Stimulated activated naive CD8-positive, alpha-beta T cell treated with anti-CD3 and anti-CD28 coated beads, Interleukin-15, amount 100 ng/mL, for 72 hours (primary cell): ENCODE data around the gene SDHA.
A peak's percentile ranks its signal among the peaks of the same experiment; 100 is the strongest.
"Not testable (repeated sequence)": the region's sequence is repeated elsewhere in the genome, so short reads cannot be mapped to it uniquely, and the experiment has no call there.

Experiments used
- ATAC-seq: fragments of 150-1000 bp; cut with Tn5 transposase; 2 replicates; pipeline ENCODE4 v1.10.0; 2021; ENCODE audit warnings: mild to moderate bottlenecking, moderate library complexity
- DNase-seq, 2 donors: peaks; one replicate each; pipeline ENCODE4 v3.0.0; 2021 to 2022
- H3K27ac Mint-ChIP-seq, 2 donors: one replicate each; pipeline ENCODE4 v1.8.0; 2022; ENCODE audit warnings: mild to moderate bottlenecking in 2 of 2, mixed read lengths in 2 of 2, moderate library complexity in 2 of 2
- H3K27me3 Mint-ChIP-seq: one replicate; pipeline ENCODE4 v1.8.0; 2022; ENCODE audit warnings: mixed read lengths
- H3K4me1 Mint-ChIP-seq: one replicate; pipeline ENCODE4 v1.8.0; 2022; ENCODE audit warnings: mild to moderate bottlenecking, mixed read lengths
- H3K4me3 Mint-ChIP-seq, 2 donors: one replicate each; pipeline ENCODE4 v1.8.0; 2022; ENCODE audit warnings: mild to moderate bottlenecking in 2 of 2, mixed read lengths in 2 of 2, moderate library complexity in 1 of 2
- H3K9me3 Mint-ChIP-seq, 2 donors: one replicate each; pipeline ENCODE4 v1.8.0; 2022; ENCODE audit warnings: mixed read lengths in 2 of 2

SDHA gene

DNA sequence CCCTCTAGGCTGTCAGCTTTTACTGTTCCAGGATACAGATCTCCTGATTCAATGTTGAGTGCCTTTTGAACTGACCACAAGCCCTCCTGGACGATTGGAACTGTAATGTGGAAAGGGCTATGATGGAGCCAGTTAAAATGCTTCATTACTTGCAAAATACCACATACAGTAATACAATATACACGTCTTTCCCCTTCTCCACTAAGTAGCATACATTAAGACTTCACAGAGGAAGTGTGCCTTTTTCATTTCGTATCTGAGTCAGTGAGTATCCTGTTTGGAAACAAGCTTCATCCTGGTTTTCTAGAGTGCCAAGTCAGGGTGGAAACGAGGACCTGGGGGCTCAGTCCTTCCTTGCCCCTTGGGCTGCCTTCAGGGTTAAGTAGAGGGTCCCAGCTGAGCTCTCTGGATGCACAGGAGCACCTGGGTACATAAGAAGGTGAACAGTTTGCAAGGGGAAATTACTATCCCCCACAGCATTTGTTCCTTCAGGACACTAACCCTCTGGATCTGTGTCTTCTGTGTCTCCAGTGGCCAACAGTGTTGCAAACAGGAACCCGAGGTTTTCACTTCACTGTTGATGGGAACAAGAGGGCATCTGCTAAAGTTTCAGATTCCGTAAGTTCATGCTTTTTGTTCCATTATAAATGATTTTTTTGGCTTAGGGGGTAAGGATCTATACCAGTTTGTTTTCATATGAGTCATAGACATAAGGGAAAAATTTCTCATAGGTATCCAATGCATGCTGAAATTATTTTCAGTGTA is 5.0 kb downstream of the SDHA start:
- Mint-ChIP-seq H3K4me1 (peaks cover 46% of the 10 kb centered on the region), H3K27ac (peak overlapping the region in 1 of 2 donors; percentile 60), H3K4me3 (peak overlapping the region; percentile 31 to 60)
- not testable (repeated sequence) for H3K27me3 Mint-ChIP-seq, ATAC-seq, H3K9me3 Mint-ChIP-seq, DNase-seq

DNA sequence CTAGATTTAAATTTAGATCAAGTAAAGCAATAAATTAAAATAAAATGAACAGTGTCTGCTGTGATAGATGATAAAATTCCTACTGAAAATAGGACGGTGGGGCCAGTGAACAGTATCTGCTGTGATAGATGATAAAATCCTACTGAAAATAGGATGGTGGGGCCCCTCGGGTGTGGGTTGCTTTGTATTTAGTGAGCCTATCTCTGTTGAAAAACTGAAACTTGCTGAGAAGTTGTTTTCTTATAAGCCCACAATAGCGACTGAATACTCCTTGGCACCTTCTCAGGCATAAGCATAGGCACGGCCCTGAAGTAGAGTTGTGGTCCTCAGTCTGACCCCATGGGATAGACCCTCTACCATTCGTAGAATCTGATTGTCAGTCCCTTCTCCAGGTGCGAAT is 5.7 kb downstream of the SDHA start:
- no peak for ATAC-seq
- no peak overlapping the region for H3K4me3 Mint-ChIP-seq
- no peak overlapping the region for H3K27ac Mint-ChIP-seq
- H3K9me3 Mint-ChIP-seq: no peaks in the 10 kb centered on the region
- DNase-seq: no peak
- peaks cover 46% of the 10 kb centered on the region for H3K4me1 Mint-ChIP-seq
- H3K27me3 Mint-ChIP-seq: no peaks in the 10 kb centered on the region

DNA sequence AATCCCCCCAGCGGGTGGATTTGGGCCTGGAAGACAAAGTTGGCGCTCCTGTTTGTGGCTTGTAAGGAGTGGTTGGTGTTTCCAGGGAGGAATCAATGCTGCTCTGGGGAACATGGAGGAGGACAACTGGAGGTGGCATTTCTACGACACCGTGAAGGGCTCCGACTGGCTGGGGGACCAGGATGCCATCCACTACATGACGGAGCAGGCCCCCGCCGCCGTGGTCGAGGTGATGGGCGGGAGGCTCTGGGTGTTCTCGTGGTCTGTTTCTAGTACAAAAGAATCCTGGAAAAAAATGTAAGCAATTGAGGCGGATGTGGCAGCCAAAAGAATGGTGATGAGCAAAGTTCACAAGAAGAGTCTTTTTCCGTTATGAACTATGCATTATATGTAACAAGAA is 7.2 kb downstream of the SDHA start:
- peaks cover 44% of the 10 kb centered on the region for H3K4me1 Mint-ChIP-seq
- ATAC-seq (no peak), DNase-seq (no peak)
- H3K27ac Mint-ChIP-seq: no peak overlapping the region
- H3K4me3 Mint-ChIP-seq: no peak overlapping the region
- H3K9me3 Mint-ChIP-seq: no peaks in the 10 kb centered on the region
- no peaks in the 10 kb centered on the region for H3K27me3 Mint-ChIP-seq

DNA sequence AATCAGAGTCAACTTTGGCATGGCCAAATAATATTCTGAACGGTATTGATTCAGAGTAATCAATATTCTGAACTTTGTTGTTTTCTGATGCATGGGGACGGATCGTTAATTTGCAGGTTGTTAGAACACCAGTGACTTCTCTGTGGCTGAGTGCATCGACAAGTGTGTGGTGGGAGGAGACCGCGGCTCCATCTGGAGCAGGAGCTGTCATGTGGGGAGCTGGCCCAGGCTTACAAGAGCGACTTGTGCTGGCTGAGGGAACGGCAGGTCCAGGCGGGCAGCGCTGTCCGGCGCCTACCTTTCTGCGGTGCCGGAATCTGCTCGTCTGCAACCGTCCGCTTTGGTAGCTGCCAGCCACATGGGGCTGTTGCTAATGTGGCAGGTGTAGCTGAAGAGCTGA is 9.3 kb downstream of the SDHA start:
- Mint-ChIP-seq H3K4me1 (peaks cover 24% of the 10 kb centered on the region), H3K27ac (peak overlapping the region in 1 of 2 donors; percentile 7)
- not testable (repeated sequence) for ATAC-seq, DNase-seq, H3K9me3 Mint-ChIP-seq, H3K27me3 Mint-ChIP-seq, H3K4me3 Mint-ChIP-seq

DNA sequence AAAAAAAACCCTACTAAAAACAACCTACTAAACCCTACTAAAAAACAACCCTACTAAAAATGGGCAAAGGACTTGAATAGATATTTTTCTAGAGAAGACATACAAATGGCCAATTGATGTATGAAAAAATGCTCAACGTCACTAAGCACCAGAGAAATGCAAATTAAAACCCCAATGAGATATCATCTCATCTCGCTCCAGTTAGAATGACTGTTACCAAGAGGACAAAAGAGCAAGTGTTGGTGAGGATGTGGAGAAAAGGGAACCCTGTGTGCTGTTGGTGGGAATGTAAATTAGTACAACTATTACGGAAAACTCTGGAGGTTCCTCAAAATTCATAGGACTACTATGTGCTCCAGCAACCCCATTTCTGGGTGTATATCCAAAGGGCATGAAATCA is 10.8 kb downstream of the SDHA start:
- DNase-seq (no peak), ATAC-seq (no peak)
- no peaks in the 10 kb centered on the region for H3K9me3 Mint-ChIP-seq
- H3K4me3 Mint-ChIP-seq: no peak overlapping the region
- no peaks in the 10 kb centered on the region for H3K27me3 Mint-ChIP-seq
- peaks cover 11% of the 10 kb centered on the region for H3K4me1 Mint-ChIP-seq
- H3K27ac Mint-ChIP-seq: no peak overlapping the region

DNA sequence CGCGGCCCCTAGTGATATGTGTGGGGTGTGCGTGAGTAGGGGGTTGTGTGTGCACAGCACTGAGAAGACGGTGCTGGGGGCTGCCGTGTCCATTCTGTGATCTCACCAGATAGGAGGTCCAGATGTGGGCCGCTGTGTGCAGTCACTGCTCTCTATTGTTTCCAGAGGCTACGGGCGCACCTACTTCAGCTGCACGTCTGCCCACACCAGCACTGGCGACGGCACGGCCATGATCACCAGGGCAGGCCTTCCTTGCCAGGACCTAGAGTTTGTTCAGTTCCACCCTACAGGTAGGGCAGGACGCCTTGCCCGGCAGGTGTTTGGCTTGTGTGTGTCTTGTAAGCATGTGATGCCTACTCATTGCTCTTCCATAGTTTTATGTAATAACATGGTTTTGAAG is 12.6 kb downstream of the SDHA start:
- no peak overlapping the region for H3K27ac Mint-ChIP-seq
- ATAC-seq (no peak), DNase-seq (no peak)
- H3K9me3 Mint-ChIP-seq: no peaks in the 10 kb centered on the region
- no peak overlapping the region for H3K4me3 Mint-ChIP-seq
- H3K4me1 Mint-ChIP-seq: no peaks in the 10 kb centered on the region
- H3K27me3 Mint-ChIP-seq: no peaks in the 10 kb centered on the region

DNA sequence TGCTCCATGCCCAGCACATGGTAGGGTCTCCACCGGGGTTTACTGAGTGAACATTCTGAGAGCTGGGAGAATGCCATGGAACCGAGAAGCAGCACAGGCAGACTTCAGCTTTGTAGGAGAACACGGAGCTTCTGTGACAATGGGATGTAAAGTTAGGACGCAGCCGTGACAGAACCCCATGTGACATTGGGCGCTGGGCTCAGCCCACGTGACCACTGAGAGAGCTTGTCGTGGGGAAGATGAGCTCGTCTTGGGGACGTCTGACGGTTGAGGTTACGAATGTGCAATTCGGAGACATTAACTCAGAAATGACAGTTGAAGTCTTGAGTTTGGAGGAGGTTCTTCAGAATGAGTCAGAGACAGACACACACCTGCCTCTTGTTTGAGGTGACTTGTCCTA is 13.5 kb downstream of the SDHA start:
- H3K4me3 Mint-ChIP-seq: no peak overlapping the region
- DNase-seq: no peak
- H3K4me1 Mint-ChIP-seq: no peaks in the 10 kb centered on the region
- H3K27ac Mint-ChIP-seq: peak overlapping the region in 1 of 2 donors; percentile 60
- no peak for ATAC-seq
- H3K9me3 Mint-ChIP-seq: no peaks in the 10 kb centered on the region
- no peaks in the 10 kb centered on the region for H3K27me3 Mint-ChIP-seq

DNA sequence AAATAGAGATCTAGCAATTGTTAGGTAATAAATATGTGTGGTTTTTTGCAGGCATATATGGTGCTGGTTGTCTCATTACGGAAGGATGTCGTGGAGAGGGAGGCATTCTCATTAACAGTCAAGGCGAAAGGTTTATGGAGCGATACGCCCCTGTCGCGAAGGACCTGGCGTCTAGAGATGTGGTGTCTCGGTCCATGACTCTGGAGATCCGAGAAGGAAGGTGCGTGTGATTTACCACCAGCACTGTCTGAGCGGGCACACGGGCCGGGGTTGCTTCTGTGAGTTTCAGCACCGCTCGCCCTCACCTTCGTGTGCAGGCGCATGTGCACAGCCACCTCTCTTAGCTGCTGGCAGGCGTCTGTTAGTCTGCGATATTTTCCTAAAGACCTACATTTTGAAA is 15.3 kb downstream of the SDHA start:
- not testable (repeated sequence) for H3K27ac Mint-ChIP-seq, H3K4me1 Mint-ChIP-seq

DNA sequence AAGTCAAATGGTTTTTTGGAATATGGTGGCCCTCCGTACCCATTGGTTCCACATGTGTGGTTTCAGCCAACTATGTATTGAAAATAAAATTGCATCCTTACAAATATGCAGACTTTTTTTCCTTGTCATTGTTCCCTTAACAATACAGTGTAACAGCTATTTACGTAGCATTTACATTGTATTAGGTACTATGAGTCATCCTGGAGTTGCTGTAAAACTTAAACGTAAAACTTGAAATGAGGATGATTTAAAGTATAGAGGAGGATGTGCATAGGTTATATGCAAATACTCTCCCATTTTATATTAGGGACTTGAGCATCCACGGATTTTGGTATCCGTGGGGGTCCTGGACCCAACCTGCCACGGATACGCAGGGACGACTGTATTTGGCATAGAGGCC is 16.3 kb downstream of the SDHA start:
- no peak for DNase-seq
- H3K27ac Mint-ChIP-seq: no peak overlapping the region
- H3K27me3 Mint-ChIP-seq: no peaks in the 10 kb centered on the region
- ATAC-seq: no peak
- no peaks in the 10 kb centered on the region for H3K4me1 Mint-ChIP-seq
- H3K4me3 Mint-ChIP-seq: no peak overlapping the region
- H3K9me3 Mint-ChIP-seq: no peaks in the 10 kb centered on the region

More for the DNA sequence above, 15.3 kb downstream of the SDHA start:
- H3K9me3 Mint-ChIP-seq, DNase-seq, ATAC-seq, H3K27me3 Mint-ChIP-seq, H3K4me3 Mint-ChIP-seq: not testable (repeated sequence)

DNA sequence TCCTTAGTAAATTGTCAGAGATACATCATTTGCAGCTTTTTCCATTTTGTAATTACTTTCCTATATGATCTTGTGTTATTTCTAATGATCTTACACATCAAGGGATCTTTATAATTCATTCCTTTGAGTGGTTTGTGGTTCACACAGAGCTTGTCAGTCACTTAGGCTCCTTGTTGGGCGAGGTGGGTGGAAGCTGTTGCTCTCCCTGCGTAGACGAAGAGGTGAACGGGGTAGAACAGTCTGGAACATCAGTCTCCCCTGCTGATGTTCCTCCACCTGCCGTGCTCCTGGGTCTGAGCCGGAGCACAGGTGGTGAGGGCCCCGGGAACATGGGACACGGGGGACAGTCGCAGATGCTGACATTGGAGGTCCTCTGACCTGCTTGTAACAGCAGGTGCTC is 17.4 kb downstream of the SDHA start:
- H3K4me3 Mint-ChIP-seq, H3K27me3 Mint-ChIP-seq, H3K4me1 Mint-ChIP-seq, H3K9me3 Mint-ChIP-seq, DNase-seq, H3K27ac Mint-ChIP-seq, ATAC-seq: not testable (repeated sequence)

DNA sequence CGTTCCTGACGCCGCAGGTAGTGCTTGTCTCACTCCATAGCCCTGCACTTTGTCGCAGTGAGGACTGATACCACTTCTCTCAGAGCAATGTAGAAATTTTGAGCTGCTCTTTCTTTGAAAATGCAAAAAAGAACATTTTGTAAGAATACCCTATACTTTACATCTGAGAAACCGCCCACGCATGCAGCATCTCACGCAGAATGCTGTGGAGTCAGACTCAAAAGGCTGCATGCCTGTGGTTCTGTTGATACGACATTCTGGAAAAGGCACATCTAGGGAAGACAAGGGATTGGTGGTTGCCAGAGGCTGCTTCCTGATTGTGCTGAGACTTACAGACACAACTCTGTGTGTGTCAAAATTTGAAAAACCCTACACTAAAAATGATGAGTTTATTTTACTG is 19.8 kb downstream of the SDHA start:
- H3K27me3 Mint-ChIP-seq, ATAC-seq, DNase-seq, H3K27ac Mint-ChIP-seq, H3K9me3 Mint-ChIP-seq, H3K4me1 Mint-ChIP-seq, H3K4me3 Mint-ChIP-seq: not testable (repeated sequence)

DNA sequence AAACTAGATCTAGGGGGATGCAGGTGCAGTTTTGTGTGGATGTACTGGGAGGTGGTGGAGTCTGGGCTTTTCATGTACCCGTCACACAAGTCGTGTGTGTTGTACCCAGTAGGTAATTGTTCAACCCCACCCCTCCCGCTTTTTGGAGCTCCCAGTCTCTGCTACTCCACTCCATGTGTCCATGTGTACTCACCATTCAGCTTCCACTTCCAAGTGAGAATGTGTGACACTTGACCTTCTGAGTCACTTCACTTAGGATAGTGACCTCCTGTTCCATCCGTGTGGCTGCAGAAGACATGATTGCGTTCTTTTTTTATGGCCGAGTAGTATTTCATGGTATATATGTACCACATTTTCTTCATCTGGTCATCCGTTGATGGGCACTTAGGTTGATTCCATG is 22.4 kb downstream of the SDHA start:
- H3K4me3 Mint-ChIP-seq, H3K9me3 Mint-ChIP-seq, H3K27me3 Mint-ChIP-seq, ATAC-seq, DNase-seq, H3K27ac Mint-ChIP-seq: not testable (repeated sequence)
- H3K4me1 Mint-ChIP-seq: peaks cover 25% of the 10 kb centered on the region

DNA sequence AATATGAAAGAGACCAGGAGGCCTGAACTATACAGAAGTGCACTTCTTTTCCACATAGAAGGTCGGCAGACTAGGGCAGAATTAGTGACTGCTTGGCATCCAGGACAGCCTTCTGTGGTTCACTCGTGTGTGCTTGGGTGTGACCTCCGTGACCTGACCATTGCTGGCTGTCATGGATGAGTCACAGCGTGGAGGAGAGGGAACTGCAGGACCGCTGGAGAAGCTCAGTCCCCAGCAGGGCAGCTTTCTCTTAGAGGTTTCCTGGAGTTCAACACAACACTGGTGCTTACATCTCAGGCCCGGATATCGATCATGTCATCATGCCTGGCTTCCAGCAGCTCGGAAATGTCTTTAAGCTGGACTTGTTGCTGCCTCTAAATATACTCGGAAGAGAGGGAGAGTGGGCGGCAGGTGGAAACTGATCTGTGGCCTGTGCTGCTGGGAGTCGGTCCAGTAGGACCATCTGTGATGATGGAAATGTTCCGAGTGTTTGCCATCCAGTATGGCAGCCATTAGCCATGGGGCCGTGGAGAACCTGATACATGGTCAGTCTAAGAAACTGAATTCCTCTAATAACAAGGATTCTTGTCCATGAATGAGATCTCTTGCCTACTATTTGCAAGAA is 23.0 kb downstream of the SDHA start:
- ATAC-seq, H3K27me3 Mint-ChIP-seq, H3K4me3 Mint-ChIP-seq, DNase-seq, H3K9me3 Mint-ChIP-seq, H3K27ac Mint-ChIP-seq: not testable (repeated sequence)
- H3K4me1 Mint-ChIP-seq: peaks cover 25% of the 10 kb centered on the region

DNA sequence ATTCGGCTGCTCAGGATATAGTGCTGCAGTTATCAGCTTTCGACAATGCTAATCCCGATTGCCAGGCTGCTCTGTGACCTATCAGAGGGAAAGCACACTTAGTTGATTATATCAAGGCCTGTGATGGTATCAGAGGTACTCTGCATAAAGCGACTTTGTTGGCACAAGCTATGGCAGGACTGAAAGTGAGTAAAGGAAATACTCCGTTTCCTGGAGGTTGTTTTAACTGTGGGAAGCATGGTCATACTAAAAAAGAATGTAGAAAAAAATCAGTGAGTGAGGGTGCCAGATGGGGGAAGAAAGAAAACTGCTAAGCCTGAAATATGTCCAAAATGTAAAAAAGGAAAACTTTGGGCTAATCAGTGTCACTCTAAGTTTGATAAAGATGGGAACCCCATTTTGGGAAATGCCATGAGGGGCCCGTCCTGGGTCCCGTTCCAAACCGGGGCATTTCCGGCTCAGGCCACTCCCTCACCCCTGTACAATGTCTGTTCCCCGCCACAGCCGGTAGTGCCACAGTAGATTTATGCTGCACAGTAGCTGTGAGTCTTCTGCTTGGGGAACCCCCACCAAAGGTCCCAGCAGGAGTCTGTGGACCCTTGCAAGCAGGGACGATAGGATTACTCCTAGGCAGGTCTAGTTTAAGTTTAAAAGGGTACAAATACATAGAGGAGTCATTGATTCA is 25.7 kb downstream of the SDHA start:
- not testable (repeated sequence) for ATAC-seq, H3K9me3 Mint-ChIP-seq, H3K27me3 Mint-ChIP-seq
- Mint-ChIP-seq H3K4me1 (peaks cover 25% of the 10 kb centered on the region), H3K4me3 (peak overlapping the region; percentile 55 to 68), H3K27ac (peak overlapping the region in 1 of 2 donors; percentile 84)
- peak; percentile 12 to 30 for DNase-seq

DNA sequence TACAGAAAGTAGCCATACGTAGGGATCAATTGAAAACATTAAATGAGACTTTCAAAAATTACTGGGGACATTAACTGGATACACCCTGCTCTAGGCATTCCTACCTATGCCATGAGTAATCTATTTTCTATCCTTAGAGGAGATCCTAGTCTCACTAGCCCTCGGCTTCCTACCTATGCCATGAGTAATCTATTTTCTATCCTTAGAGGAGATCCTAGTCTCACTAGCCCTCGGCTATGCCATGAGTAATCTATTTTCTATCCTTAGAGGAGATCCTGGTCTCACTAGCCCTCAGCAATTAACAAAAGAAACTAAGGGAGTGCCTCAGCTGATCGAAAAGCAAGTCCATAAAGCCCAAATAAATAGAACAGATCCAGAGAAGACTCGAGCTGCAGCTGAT is 27.6 kb downstream of the SDHA start:
- H3K4me3 Mint-ChIP-seq, ATAC-seq, H3K9me3 Mint-ChIP-seq, H3K27me3 Mint-ChIP-seq, DNase-seq, H3K27ac Mint-ChIP-seq: not testable (repeated sequence)
- H3K4me1 Mint-ChIP-seq: peaks cover 25% of the 10 kb centered on the region

DNA sequence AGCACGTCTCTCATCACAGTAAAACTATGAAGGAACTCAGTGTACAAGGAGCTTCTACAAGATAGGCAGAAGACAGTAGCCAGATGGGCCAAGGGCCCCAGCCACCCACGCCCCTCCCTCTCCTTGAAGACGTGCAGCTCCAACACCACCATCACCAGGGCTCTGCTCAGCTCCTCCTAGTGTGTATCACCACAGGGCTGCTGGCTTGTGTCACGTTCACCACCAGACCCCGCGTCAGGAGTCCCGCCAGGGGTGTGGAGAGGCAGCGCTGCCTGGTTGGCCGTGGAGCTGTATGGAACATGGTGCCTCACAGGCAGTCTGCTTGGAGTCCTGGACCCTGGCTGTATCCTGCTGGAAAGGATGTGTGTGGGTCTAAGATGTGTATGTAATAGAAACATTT is 32.3 kb downstream of the SDHA start:
- DNase-seq, H3K9me3 Mint-ChIP-seq, H3K4me1 Mint-ChIP-seq, H3K27me3 Mint-ChIP-seq, ATAC-seq, H3K4me3 Mint-ChIP-seq: not testable (repeated sequence)
- H3K27ac Mint-ChIP-seq: peak overlapping the region in 1 of 2 donors; percentile 75
